ENCODE results near the gene ZNHIT3.
"Not testable (repeated sequence)": the region's sequence is repeated elsewhere in the genome, so short reads cannot be mapped to it uniquely, and the experiment has no call there.

ZNHIT3 gene

DNA sequence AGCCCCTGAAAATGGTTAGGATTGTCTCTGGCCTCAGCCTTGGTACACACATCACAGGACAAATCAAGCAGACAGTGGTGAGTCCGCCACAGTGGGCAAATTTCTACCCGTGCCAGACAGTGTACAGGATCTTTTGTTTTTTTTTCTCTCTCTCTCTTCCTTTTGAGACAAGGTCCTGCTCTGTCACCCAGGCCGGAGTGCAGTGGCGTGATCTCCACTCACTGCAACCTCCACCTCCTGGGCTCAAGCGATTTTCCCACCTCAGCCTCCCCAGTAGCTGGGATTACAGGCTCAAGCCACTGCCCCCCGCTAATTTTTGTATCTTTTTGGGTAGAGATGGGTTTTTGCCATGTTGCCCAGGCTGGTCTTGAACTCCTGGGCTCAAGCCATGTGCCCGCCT lies 2.5 kb upstream of the ZNHIT3 start:
- not testable (repeated sequence) for DNase-seq (ENCODE audit: low read depth)

DNA sequence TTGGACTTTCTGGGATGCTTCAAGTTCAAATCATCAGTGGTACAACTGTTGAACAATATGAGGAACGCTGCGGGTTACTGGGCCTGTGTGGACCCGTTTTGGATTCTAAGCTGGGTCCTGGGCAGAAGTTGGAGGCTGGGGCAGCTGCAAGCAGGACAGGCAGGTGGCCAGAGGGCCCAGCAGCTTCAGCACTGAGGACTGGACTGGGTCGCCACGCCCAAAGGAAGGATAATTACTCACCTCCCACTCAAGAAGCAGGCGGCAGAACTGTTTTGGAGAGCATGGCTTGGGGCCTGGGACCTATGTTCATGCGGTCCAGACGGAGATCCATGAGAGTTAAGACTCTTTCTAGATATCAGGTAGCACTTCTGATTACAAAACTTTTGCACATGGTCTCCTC lies 1.5 kb upstream of the ZNHIT3 start:
- DNase-seq (ENCODE audit: low read depth): no peak

DNA sequence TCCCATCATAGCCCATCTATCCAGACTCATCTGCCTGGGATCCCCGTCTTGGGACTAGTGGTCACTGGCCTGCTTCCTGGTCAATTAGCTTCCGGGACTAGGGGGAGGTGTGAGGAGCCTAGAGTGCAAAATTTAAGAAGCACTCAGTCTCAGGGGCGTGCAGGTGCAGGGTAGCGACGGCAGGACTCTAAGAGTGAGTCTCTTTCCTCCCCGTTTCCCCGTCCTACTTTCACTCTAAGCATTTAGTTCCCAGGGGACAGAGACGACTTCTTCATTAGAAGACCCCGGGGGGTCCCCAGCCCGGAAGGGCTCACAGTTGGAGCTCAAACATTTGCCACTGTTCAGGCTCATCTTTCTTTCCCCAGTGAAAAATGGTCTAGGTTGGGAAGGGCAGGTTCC lies 677 bp upstream of the ZNHIT3 start:
- DNase-seq (ENCODE audit: low read depth): no peak

DNA sequence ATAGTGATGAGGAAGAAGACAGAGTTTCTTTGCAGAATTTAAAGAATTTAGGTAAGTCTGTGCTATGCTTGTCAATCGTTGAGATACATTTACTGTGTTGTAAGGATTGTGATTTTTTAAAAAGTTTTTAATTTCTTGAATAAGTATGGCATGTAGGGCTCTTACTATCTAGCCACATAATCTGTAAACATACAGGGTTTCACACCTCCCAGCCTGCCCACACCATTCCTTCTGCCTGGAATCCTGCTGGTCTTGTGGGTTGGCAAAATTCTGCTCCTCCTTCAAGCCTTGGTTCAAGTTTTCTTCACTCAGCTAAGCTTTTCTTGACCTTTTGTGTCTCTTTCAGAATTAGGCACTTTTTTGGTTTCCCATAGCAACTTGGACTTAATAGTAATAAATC lies 7.5 kb downstream of the ZNHIT3 start:
- DNase-seq (ENCODE audit: low read depth): no peak

DNA sequence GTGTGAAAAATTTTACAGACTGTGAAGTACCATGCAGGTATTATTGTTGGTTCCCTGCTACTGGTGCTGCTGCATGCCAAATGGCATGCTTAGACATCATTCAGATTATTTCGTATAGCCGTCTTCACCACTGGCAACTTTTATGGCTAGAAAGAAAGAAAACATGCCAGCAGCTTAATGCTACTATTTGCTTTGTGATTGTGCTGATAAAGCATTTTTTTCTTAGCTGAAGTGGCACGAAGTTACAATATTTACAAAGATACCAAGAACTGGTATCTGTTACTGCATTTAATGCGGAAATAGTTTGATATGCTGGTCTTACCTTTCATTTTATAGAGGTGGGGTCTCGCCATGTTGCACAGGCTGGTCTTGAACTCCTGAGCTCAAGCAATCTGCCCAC lies 8.2 kb downstream of the ZNHIT3 start:
- no peak for DNase-seq (ENCODE audit: low read depth)

DNA sequence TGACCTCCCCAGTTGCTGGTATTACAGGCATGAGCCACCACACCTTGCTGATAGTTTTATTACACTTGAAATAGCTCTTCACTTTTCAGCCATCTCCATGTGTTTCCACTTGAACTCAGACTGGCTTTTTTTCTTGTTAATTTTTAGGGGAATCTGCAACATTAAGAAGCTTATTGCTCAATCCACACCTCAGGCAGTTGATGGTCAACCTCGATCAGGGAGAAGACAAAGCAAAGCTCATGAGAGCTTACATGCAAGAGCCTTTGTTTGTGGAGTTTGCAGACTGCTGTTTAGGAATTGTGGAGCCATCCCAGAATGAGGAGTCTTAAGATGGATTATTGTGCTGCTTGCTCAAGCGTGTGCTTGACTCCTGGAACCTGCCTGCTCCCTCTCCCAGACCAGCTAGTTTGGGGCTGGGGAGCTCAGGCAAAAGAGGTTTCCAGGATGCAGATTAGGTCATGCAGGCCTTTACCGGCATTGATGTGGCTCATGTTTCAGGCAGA lies 8.6 kb downstream of the ZNHIT3 start:
- no peak for DNase-seq (ENCODE audit: low read depth)

DNA sequence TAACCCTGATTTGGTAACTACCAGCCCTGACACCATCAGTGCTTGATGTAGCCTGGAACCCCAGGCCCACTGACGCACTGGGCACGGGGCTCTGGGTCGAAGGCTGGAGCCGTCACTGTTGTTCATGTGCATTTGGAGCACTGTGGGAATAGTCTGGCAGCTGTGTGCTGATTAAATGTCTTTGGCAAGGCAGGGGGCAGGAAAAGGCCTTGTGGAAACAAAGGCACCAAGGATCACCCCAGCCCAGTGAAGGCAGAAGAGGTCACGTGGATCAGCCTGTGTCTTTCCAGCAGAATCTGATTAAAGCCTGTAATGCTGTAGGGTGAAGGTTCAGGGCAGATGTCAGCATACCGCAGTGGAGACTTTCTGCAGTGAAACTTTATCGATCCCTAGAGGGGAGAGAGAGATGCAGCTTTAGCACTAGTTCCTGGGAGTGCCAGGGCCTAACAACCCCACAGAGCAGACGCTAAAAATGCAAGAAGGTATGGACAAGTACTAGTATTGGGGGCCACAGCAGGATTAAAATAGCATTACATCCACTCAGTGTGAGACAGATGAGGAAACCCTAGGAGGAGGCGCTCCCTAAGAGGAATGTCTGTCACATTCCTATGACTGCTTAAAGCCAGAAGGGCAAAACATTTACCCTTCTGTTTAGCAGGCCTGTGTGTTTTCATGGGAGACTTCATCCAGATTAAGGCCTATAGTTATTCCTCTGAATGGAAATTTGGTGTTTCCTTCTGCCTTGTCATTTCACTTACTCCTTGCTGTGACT lies 9.7 kb downstream of the ZNHIT3 start:
- DNase-seq (ENCODE audit: low read depth): no peak

DNA sequence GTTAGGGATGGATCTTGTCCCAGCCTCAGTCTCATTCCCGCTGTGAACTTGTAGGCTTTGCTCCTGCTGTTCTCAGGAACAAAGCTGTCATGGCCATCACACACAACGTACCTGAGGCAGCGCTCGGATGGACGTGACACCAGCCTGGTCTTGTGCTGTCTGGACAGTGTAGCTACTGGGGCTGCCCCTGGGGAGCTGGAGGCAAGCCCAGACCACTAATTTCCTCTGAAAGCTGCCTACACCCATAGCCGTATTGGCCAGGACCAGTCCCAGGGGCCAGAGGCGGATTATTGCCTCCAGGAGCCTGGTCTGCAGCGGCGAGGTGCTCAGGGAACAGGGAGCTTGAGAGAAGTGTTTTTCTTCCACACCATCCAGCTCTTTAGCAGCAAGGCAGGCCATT lies 11.7 kb downstream of the ZNHIT3 start:
- DNase-seq (ENCODE audit: low read depth): no peak

DNA sequence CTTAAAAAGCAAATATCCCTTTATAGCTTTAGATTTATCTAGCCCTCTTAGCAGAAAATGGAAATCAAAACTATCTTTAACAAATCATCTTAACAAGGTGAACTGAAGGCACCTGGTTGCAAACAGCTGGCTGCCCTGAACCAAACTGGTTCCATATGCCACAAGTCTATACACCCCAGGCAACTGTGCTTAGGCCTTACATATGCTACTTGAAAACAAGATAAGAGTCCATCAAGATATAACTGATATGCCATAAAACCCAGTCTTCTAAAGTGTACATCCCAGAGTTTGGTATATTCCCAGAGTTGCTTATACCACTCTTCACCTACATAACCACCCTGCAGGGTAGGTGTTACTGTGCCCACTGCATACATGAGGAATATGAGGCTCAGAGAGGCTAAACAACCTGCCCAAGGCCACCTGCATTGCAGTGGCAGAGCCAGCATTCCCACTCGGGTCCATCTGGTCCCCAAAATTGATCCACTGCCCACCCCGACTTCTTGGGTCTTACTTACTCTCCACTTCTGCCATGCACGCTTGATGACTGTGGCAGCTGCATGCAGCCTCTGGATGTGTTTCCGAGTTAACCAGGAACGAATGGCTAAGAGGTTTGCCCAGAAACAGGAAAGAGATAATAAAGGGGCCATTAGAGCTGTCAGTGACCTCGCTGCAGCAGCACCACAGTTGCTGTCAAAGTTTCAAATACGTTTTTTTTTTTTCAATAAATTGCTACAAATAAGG lies 12.2 kb downstream of the ZNHIT3 start:
- DNase-seq (ENCODE audit: low read depth): no peak

DNA sequence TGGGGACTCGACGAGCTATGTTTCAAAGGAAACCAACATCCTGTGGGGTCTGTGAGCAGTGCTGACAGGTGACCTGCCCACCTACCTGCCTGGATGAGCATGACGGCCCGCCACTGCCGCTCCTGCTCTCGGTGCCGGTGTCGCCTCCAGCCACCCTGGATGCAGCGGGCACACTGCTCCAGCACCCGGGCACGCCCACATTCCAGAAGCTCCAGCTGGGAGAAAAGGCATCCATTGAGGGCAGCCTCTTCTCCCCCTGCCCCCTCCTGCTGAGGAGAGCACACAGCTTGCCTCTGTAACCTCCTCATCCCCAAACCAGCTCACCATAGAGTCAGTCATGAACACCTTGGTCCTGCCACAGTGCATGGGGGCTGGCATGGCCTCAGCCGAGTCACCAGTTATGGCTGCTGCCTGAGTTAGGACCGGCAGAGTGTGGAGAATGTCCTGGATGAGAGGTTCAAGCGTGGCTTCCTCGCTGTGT lies 14.3 kb downstream of the ZNHIT3 start:
- DNase-seq (ENCODE audit: low read depth): no peak

DNA sequence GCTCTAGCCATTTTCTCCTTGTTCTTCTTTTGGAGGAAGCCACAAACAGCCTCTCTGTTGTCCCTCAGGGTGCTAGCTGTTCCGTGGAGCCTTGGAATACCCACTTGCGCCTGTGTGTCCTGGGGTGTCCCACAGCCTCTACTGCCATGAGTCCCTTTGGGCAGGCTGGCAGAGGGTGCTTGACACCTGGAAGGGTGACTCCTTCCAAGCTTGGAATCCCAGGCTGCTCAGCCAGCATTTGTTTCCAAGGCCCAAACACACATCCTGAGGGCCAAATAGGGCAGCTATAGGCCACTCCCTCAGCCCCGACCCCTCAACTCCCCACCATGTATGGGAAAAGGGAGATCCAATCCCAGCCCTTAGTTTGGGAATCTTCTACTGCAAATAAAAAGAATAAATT lies 14.9 kb downstream of the ZNHIT3 start:
- DNase-seq (ENCODE audit: low read depth): no peak

DNA sequence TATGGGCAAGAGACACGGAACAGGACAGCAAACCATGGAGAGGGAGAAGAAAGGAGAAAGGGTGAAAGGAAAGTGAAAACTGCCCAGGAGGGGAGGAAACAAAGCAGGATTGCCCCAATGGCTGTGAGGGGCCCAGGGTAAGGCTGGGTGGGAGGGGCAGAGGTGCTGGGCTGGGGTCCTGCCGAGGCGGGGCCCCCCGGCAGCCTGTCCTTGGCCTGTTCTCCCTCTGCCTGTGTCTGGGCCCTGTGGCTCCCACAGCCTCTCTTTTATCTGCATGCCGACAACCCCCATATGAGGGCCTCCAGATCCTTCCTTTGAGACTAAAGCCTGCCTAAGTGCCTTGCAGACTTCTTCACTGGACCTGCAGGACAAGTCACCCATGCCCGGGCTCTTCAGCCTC lies 15.5 kb downstream of the ZNHIT3 start:
- DNase-seq (ENCODE audit: low read depth): no peak

DNA sequence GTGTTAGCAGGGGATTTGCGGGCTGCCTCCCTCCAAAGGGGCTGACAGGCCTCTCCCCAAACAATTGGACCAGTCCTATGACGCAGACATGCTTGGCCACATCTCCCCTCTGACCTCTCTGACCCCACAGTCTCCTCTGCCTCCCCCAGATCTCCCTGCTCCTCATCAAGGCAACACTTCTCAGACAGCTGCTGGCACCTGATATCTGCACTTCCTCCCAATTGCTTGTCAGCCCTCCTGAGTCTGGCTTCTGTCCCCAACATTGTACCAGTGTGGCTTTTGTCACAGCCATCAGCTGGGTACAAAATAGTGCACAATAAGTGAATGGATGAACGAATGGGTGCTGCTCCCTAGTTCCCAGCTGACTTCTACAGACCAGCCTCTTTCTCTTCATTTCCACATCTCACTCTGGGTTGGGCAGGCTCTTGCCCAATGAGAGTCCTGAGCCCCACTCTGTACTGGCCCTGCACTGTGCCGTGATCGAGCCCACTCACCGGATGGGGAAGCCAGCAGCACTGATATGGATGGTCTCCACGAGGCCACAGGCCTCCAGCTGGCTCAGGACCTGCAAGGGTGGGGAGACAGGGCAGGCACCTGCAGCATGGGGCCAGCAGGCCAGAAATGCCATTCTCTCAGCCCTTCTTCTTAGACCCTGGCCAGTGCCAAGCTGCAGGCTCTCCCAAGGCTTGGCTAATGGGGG lies 17.1 kb downstream of the ZNHIT3 start:
- no peak for DNase-seq (ENCODE audit: low read depth)

DNA sequence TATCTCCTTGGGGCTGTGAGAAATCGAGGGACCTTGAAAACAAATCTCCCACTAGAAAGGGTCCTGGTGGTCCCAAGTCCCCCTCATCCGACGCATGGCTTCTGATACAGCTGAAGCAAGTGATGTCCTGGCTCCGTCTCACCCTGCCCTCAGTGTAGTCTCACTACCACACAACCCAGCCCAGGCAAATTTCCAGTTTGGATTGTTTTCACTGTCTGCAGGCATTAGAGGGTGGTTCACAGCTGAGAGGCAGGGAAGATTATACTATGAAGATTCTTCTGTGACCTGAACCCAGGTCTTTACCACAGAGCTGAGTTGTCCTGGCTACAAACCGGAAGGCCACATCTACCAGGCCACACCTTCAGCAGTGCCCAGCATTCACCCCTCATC lies 17.7 kb downstream of the ZNHIT3 start:
- no peak for DNase-seq (ENCODE audit: low read depth)

DNA sequence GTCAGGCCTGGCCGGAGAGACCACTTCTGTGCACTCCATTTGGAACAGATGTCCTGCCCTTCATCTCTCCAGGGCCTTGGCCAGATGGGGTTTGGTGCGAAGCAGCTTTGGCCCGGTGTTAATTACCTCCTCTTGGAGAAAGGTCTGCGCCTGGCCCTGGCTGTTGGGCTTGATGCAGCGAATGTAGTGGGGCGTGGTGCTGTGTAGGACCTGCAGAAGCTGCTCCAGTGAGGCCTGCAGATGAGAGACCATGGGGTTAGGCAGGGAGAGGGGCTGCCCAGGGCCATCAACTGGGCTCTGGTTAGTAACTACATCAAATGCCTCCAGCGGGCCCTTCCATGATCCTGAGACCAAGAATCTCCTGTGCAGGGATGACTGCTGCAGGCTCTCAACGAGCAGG lies 18.7 kb downstream of the ZNHIT3 start:
- no peak for DNase-seq (ENCODE audit: low read depth)

DNA sequence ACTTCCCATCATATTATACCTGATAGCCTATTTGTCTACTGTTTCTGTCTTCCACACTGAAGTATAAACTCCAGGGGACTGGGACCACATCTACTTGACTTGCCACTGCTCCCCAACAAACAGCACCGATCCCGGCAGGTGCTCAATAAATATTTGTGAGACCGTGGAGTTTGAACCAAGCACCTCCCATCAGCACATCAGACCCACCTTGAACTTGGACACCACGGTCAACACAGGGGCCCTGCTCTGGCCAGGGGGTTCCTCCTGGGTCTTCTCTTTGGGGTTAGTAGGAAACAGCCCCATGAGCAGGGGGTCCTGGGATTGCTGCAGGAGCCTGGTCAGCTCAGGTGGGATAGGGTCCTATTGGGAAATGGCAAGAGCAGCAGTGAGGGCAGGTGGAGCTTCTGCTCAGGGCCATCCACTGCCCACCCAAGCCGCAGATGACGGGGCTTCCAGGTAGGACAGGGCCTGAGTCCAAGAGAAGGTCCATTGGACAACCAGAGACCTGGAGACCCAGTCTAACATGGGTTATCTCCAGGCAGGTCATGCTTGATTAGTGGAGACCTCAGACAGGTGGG lies 19.9 kb downstream of the ZNHIT3 start:
- no peak for DNase-seq (ENCODE audit: low read depth)

DNA sequence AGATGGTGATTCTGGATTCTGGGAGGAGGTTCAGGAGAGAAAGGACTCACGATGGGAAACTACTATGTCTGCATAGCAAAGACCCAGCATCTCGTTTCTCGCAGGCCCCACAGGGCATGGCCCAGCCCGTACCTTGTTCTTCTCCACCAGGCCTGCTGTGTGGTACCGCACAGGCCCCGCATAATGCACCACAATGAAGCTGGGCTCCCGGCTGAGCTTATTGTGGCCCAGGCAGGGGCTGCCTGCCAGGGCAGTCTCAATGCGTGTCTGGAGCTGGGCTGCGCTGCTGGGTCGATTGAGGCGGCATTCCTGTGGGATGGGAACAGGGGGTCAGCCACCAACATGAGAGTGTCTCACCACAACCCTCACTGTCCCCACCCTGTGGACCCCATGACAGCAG lies 20.4 kb downstream of the ZNHIT3 start:
- DNase-seq (ENCODE audit: low read depth): no peak

DNA sequence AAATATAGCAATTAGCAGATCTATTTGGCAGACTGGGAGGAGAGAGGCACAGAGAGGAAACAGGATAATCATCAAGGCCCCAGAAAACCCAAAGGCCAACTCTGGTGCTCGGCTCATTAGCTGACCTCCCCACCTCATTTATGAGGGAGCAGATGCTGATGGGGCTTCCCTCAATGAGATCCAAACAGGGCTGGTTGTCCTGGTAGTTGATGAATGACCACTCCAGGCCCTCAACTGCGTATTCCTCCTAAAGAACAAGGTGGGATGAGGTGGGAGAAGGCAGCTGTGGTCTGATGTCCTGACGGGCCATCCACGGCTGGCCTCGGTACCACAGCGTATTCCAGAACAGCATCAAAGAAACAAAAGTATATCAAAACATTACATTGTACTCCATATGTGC lies 20.8 kb downstream of the ZNHIT3 start:
- no peak for DNase-seq (ENCODE audit: low read depth)

DNA sequence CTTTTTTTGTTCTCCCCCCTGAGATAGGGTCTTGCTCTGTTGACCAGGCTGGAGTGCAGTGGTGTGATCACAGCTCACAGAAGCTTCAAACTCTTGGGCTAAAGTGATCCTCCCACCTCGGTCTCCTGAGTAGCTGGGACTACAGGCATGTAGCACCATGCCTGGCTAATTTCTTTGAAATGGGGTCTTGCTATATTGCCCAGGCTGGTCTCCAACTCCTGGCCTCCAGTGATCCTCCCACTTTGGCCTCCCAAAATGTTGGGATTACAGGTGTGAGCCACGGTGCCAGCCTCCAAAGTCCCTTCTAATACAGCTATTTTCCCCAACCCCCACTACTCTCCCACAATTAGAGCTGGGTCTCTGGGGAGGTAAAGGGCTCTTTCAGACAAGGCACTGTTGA lies 22.0 kb downstream of the ZNHIT3 start:
- DNase-seq (ENCODE audit: low read depth): not testable (repeated sequence)

DNA sequence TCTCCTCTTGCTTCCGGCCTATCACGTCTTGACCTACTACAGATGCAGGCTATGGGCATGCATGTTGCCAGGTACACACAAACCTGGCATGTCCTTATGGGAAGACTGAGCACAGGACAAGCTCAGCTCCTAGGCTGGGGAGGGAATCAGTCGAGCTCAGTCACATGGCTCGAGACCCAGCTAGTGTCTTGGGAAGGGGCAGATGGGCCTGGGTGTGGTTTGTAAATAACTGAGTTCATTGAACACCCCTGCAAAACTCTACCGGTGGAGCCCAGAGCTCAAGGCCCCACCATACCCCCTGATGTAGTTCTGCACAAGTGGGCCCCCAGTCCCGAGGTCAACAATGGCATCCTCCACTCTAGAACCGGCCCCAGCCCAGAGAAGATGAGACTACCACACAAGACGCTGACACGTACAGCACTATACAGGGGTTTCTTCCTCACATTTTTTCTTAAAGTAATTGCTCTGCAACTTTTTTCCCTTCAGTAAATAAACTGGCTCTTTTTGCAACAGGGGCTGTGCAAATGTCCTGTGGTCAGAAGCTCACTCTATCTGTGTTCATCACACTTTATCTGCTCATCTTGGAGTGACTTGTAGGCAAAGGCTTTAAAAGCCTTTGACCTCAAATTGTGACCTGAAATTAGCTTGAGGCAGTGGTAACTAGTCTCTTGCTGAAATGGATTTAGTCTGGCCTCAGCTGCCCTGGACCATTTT lies 22.9 kb downstream of the ZNHIT3 start:
- no peak for DNase-seq (ENCODE audit: low read depth)

DNA sequence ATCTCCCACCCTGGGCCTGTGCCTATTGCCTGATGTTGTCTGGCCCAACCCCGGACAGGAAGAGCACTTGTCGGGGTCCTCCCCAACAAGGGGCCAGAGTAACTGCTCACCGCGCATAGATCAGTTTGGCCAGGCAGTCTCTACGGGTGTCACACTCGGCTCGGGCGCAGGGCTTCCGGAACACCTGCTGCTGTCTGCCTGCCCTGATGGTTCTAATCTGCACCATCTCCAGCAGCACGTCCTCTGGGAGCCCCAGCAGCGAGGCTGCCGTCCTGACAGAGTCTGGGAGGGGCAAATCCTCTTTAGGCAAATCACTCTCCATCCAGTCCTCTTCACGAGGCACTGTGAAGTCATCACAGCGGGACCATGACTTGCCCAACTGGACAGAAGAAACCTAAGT lies 24.2 kb downstream of the ZNHIT3 start:
- no peak for DNase-seq (ENCODE audit: low read depth)

DNA sequence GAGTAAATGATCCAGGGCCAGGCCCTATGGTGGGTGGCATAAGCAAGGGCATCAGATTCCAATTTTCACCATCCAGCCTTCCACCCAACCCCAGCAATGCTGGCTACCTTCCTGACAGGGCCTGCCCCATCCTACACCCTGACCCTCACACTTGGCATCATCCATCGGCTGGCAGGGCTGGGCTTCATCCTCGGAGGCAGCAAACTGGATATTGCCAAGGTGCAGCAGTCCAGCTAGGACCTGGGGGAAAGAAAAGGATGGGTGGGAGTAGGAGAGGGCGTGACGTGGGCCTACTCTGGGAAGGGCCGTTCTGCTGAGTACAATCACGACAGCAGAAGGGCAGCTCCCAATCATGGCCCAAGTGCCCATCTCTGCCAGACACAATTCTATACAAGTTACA lies 24.7 kb downstream of the ZNHIT3 start:
- DNase-seq (ENCODE audit: low read depth): no peak

Measured in stimulated activated CD8-positive, alpha-beta memory T cell treated with anti-CD3 and anti-CD28 coated beads, Interleukin-15, amount 100 ng/mL, for 1 hour (primary cell).